Mesenchymal stem cell (in vitro differentiated cells and primary cell): ENCODE measurements around the gene SYNE1.

Source experiments
- DNase-seq: peaks from one replicate; pipeline ENCODE4 v3.0.0-alpha.2; 2013
- H2AFZ ChIP-seq: one replicate; pipeline ENCODE4 v1.6.1; 2013; ENCODE audit warnings: low read depth, mild to moderate bottlenecking, control low read depth, inconsistent platforms, low read length, moderate library complexity
- H2AK5ac ChIP-seq: 2 replicates; pipeline ENCODE4 v1.6.1; 2013; ENCODE audit warnings: low read length, moderate library complexity, mild to moderate bottlenecking, inconsistent platforms; ENCODE audit not compliant: severe bottlenecking
- H2BK120ac ChIP-seq: one replicate; pipeline ENCODE4 v1.6.1; 2013; ENCODE audit warnings: low read depth, mild to moderate bottlenecking, inconsistent platforms, low read length, moderate library complexity
- H2BK12ac ChIP-seq, 2 experiments: one replicate each; pipeline ENCODE4 v1.6.1; 2013; ENCODE audit warnings: inconsistent platforms in 2 of 2, low read length in 2 of 2, mild to moderate bottlenecking in 2 of 2, moderate library complexity in 2 of 2, control low read depth in 1 of 2
- H2BK15ac ChIP-seq: one replicate; pipeline ENCODE4 v1.6.1; 2013; ENCODE audit warnings: mild to moderate bottlenecking, low read depth, inconsistent platforms; ENCODE audit not compliant: poor library complexity, severe bottlenecking
- H2BK5ac ChIP-seq: 2 replicates; pipeline ENCODE4 v1.6.1; 2013; ENCODE audit warnings: low read depth, mild to moderate bottlenecking, low read length, control low read depth, inconsistent platforms; ENCODE audit not compliant: poor library complexity, severe bottlenecking
- H3K14ac ChIP-seq, 2 experiments: one replicate each; pipeline ENCODE4 v1.6.1; 2013; ENCODE audit warnings: inconsistent platforms in 2 of 2, low read length in 2 of 2, control low read depth in 1 of 2, mild to moderate bottlenecking in 1 of 2, moderate library complexity in 1 of 2
- H3K18ac ChIP-seq, 2 experiments: one replicate each; pipeline ENCODE4 v1.6.1; 2013; ENCODE audit warnings: inconsistent platforms in 2 of 2, low read length in 2 of 2, control low read depth in 1 of 2, low read depth in 1 of 2, mild to moderate bottlenecking in 1 of 2
- H3K23ac ChIP-seq, 2 experiments: one replicate each; pipeline ENCODE4 v1.6.1; 2013; ENCODE audit warnings: inconsistent platforms in 2 of 2, low read length in 2 of 2, mild to moderate bottlenecking in 2 of 2, moderate library complexity in 2 of 2, control low read depth in 1 of 2
- H3K27ac ChIP-seq: 2 replicates; pipeline ENCODE4 v1.5.1; 2013; ENCODE audit warnings: mild to moderate bottlenecking, moderate library complexity, low read length, control low read depth, inconsistent platforms; ENCODE audit not compliant: poor library complexity, severe bottlenecking
- H3K27me3 ChIP-seq, 2 experiments: 2 replicates each; pipeline versions ENCODE4 v1.6.1 to v1.7.0; 2013; ENCODE audit warnings: low read length in 2 of 2, mild to moderate bottlenecking in 2 of 2, moderate library complexity in 2 of 2, control low read depth in 1 of 2, inconsistent platforms in 1 of 2; ENCODE audit not compliant: control insufficient read depth in 1 of 2, insufficient read depth in 1 of 2
- H3K36me3 ChIP-seq, 2 experiments: 2 replicates each; pipeline versions ENCODE4 v1.6.1 to v1.7.0; 2013; ENCODE audit warnings: low read length in 2 of 2, control low read depth in 1 of 2, inconsistent platforms in 1 of 2, low read depth in 1 of 2, mild to moderate bottlenecking in 1 of 2; ENCODE audit not compliant: insufficient read depth in 2 of 2, control insufficient read depth in 1 of 2
- H3K4ac ChIP-seq, 2 experiments: one replicate each; pipeline ENCODE4 v1.6.1; 2013; ENCODE audit warnings: inconsistent platforms in 2 of 2, low read length in 2 of 2, mild to moderate bottlenecking in 2 of 2, moderate library complexity in 2 of 2, control low read depth in 1 of 2, low read depth in 1 of 2
- H3K4me1 ChIP-seq: 2 replicates; pipeline ENCODE4 v1.6.1; 2013; ENCODE audit warnings: low read depth, low read length, control low read depth; ENCODE audit not compliant: control insufficient read depth, insufficient read depth
- H3K4me2 ChIP-seq: 2 replicates; pipeline ENCODE4 v1.6.1; 2013; ENCODE audit warnings: low read length, mild to moderate bottlenecking, inconsistent platforms; ENCODE audit not compliant: poor library complexity, severe bottlenecking
- H3K4me3 ChIP-seq, 2 experiments: 2 replicates each; pipeline versions ENCODE4 v1.5.1 to v1.7.0; 2013; ENCODE audit warnings: low read length in 2 of 2, mild to moderate bottlenecking in 2 of 2, control low read depth in 1 of 2, low read depth in 1 of 2; ENCODE audit not compliant: insufficient read depth in 1 of 2
- H3K79me1 ChIP-seq: replicated peaks from 2 replicates; pipeline ENCODE4 v1.6.1; 2013; ENCODE audit warnings: mild to moderate bottlenecking, control low read depth, low read length, inconsistent platforms; ENCODE audit not compliant: poor library complexity, severe bottlenecking
- H3K9ac ChIP-seq: 2 replicates; pipeline ENCODE4 v1.7.0; 2013; ENCODE audit warnings: mild to moderate bottlenecking, low read length, moderate library complexity
- H3K9me3 ChIP-seq: 2 replicates; pipeline ENCODE4 v1.7.0; 2013; ENCODE audit warnings: mild to moderate bottlenecking, low read length; ENCODE audit not compliant: control insufficient read depth
- H4K8ac ChIP-seq: one replicate; pipeline ENCODE4 v1.6.1; 2013; ENCODE audit warnings: inconsistent platforms, mild to moderate bottlenecking, low read length, moderate library complexity
- H4K91ac ChIP-seq: one replicate; pipeline ENCODE4 v1.6.1; 2013; ENCODE audit warnings: mild to moderate bottlenecking, low read length, inconsistent platforms
- WGBS: methylation state at CpG from one replicate; pipeline ENCODE4 v1.1.7; 2013; ENCODE audit warnings: mixed read lengths; 5-methylcytosine and 5-hydroxymethylcytosine counted together

The SYNE1 gene

GRCh38 chr6:152391179-152391880 is 245.8 kb downstream of the SYNE1 start:
- no peak overlapping the region for H3K4me3 ChIP-seq
- no peaks in the 10 kb centered on the region for H3K4me1 ChIP-seq
- no peak overlapping the region for H4K91ac ChIP-seq
- no peak overlapping the region for H3K18ac ChIP-seq
- no peak overlapping the region for H2BK120ac ChIP-seq
- no peak overlapping the region for H3K14ac ChIP-seq
- no peak overlapping the region for H3K9ac ChIP-seq
- H3K9me3 ChIP-seq, result no peaks in the 10 kb centered on the region
- no peak overlapping the region for H2AFZ ChIP-seq
- H2AK5ac ChIP-seq, result no peak overlapping the region
- WGBS, result 95% methylated on average over 4 of the region's 6 CpGs
- no peak overlapping the region for H3K4me2 ChIP-seq
- DNase-seq, result no peak
- H3K23ac ChIP-seq, result no peak overlapping the region
- no peak overlapping the region for H3K4ac ChIP-seq
- H3K27ac ChIP-seq, result no peak overlapping the region
- H3K27me3 ChIP-seq, result no peaks in the 10 kb centered on the region
- H2BK5ac ChIP-seq, result no peak overlapping the region
- H3K79me1 ChIP-seq, result no peaks in the 10 kb centered on the region
- H2BK12ac ChIP-seq, result no peak overlapping the region
- no peaks in the 10 kb centered on the region for H3K36me3 ChIP-seq
- no peak overlapping the region for H2BK15ac ChIP-seq
- H4K8ac ChIP-seq, result no peak overlapping the region

- H3K4me2 ChIP-seq, result no peak overlapping the region
- DNase-seq, result no peak
- H3K4ac ChIP-seq, result no peak overlapping the region
- no peak overlapping the region for H2BK5ac ChIP-seq
- H3K9ac ChIP-seq, result no peak overlapping the region
- no peak overlapping the region for H3K14ac ChIP-seq
- H3K4me1 ChIP-seq, result no peaks in the 10 kb centered on the region
- no peak overlapping the region for H2BK15ac ChIP-seq
- H3K9me3 ChIP-seq, result no peaks in the 10 kb centered on the region
- H3K27me3 ChIP-seq, result no peaks in the 10 kb centered on the region
- no peak overlapping the region for H2AFZ ChIP-seq
- H3K23ac ChIP-seq, result no peak overlapping the region
- no peak overlapping the region for H3K18ac ChIP-seq
- no peaks in the 10 kb centered on the region for H3K79me1 ChIP-seq
- H3K36me3 ChIP-seq, result no peaks in the 10 kb centered on the region
- H3K27ac ChIP-seq, result no peak overlapping the region
- no peak overlapping the region for H4K8ac ChIP-seq
- H2AK5ac ChIP-seq, result no peak overlapping the region
- no peak overlapping the region for H2BK120ac ChIP-seq
- no peak overlapping the region for H4K91ac ChIP-seq
- H3K4me3 ChIP-seq, result no peak overlapping the region
- WGBS, result 85% methylated on average over 3 of the region's 6 CpGs
- no peak overlapping the region for H2BK12ac ChIP-seq
Measured at GRCh38 chr6:152387091-152387490, 250.1 kb downstream of the SYNE1 start.

GRCh38 chr6:152386131-152386530 is 251.0 kb downstream of the SYNE1 start:
- H3K4me1 ChIP-seq, result no peaks in the 10 kb centered on the region

GRCh38 chr6:152380993-152381898 is 255.9 kb downstream of the SYNE1 start:
- Histone ChIP-seq H3K9me3 (no peaks in the 10 kb centered on the region), H3K4ac (peak overlapping the region; percentile 35 to 40), H3K4me2 (peak overlapping the region; percentile 58), H3K14ac (no peak overlapping the region), H3K18ac (peak overlapping the region; percentile 28 to 52), H4K91ac (peak overlapping the region; percentile 72), H3K23ac (no peak overlapping the region), H2BK12ac (peak overlapping the region; percentile 6 to 12), H3K27ac (peak overlapping the region; percentile 97), H4K8ac (peak overlapping the region; percentile 55), H3K27me3 (no peaks in the 10 kb centered on the region), H2AFZ (peak overlapping the region; percentile 46), H3K79me1 (no peaks in the 10 kb centered on the region), H2BK15ac (no peak overlapping the region), H2AK5ac (no peak overlapping the region), H2BK5ac (peak overlapping the region; percentile 45), H3K4me3 (peak overlapping the region; percentile 63 to 87), H3K36me3 (peaks cover 0 to 1% of the 10 kb centered on the region in 2 experiments), H3K9ac (peak overlapping the region; percentile 99), H3K4me1 (no peaks in the 10 kb centered on the region), H2BK120ac (no peak overlapping the region)
- peak; percentile 100 for DNase-seq
- under 1% methylated on average over 16 of the region's 17 CpGs for whole genome bisulfite sequencing

More at GRCh38 chr6:152386131-152386530, 251.0 kb downstream of the SYNE1 start:
- Histone ChIP-seq H2AK5ac (no peak overlapping the region), H3K9ac (no peak overlapping the region), H3K4me2 (no peak overlapping the region), H3K9me3 (no peaks in the 10 kb centered on the region), H3K4me3 (no peak overlapping the region), H3K27me3 (no peaks in the 10 kb centered on the region), H4K91ac (no peak overlapping the region), H3K18ac (no peak overlapping the region), H3K23ac (no peak overlapping the region), H2BK15ac (no peak overlapping the region), H2BK120ac (no peak overlapping the region), H2BK5ac (no peak overlapping the region), H3K14ac (no peak overlapping the region), H3K27ac (no peak overlapping the region), H2AFZ (no peak overlapping the region), H2BK12ac (no peak overlapping the region), H3K79me1 (no peaks in the 10 kb centered on the region), H3K36me3 (no peaks in the 10 kb centered on the region), H4K8ac (no peak overlapping the region), H3K4ac (no peak overlapping the region)
- no peak for DNase-seq
- WGBS, result 33% methylated on average over 1 of the region's 2 CpGs
